ENCODE results near the gene SCART1. TPM values are rescaled to one million over a fixed set of nuclear protein-coding genes. Genes with fewer than 3 reads are reported as not detected.
"Not testable (repeated sequence)": the region's sequence is repeated elsewhere in the genome, so short reads cannot be mapped to it uniquely, and the experiment has no call there.

Gene SCART1
- total RNA-seq, 1 experiment from 2014 or later = 0.73 TPM

- BruUV-seq (replicated peaks); H3K4me3 Mint-ChIP-seq (ENCODE audit: unreplicated experiment); intact Hi-C loops (cut with micrococcal nuclease; ENCODE audit: unreplicated experiment); H3K9me3 Mint-ChIP-seq (ENCODE audit: unreplicated experiment); DNase-seq; H3K36me3 ChIP-seq (ENCODE audit: control insufficient read depth, insufficient read depth, low read length); H3K4me3 ChIP-seq (ENCODE audit: low read depth, low read length); POLR2A ChIA-PET; H3K4me1 ChIP-seq; H3K27me3 Mint-ChIP-seq (ENCODE audit: insufficient read depth, unreplicated experiment); CTCF ChIA-PET; H3K27ac Mint-ChIP-seq (ENCODE audit: unreplicated experiment); H3K36me3 Mint-ChIP-seq (ENCODE audit: insufficient read depth, unreplicated experiment); H3K4me1 Mint-ChIP-seq (ENCODE audit: low read depth, unreplicated experiment); H3K9me3 ChIP-seq; H3K27me3 ChIP-seq (replicated peaks; ENCODE audit: control insufficient read depth, insufficient read depth, low read length): not testable (repeated sequence)
Measured at GRCh38 chr10:133431888-133432613, 21.7 kb upstream of the SCART1 start.

- BruUV-seq (replicated peaks); H3K9me3 ChIP-seq; H3K4me1 ChIP-seq; H3K4me3 ChIP-seq (ENCODE audit: low read depth, low read length); H3K9me3 Mint-ChIP-seq (ENCODE audit: unreplicated experiment); DNase-seq; CTCF ChIA-PET; POLR2A ChIA-PET; intact Hi-C loops (cut with micrococcal nuclease; ENCODE audit: unreplicated experiment); H3K27me3 Mint-ChIP-seq (ENCODE audit: insufficient read depth, unreplicated experiment); H3K36me3 Mint-ChIP-seq (ENCODE audit: insufficient read depth, unreplicated experiment); H3K4me1 Mint-ChIP-seq (ENCODE audit: low read depth, unreplicated experiment); H3K36me3 ChIP-seq (ENCODE audit: control insufficient read depth, insufficient read depth, low read length); H3K27me3 ChIP-seq (replicated peaks; ENCODE audit: control insufficient read depth, insufficient read depth, low read length); H3K4me3 Mint-ChIP-seq (ENCODE audit: unreplicated experiment); H3K27ac Mint-ChIP-seq (ENCODE audit: unreplicated experiment): not testable (repeated sequence)
Measured at GRCh38 chr10:133432789-133433188, 21.0 kb upstream of the SCART1 start.

- Mint-ChIP-seq H3K4me1 (ENCODE audit: low read depth, unreplicated experiment) (peaks cover 9% of the 10 kb centered on the region), H3K36me3 (ENCODE audit: insufficient read depth, unreplicated experiment) (no peaks in the 10 kb centered on the region), H3K4me3 (ENCODE audit: unreplicated experiment) (no peak overlapping the region), H3K27ac (ENCODE audit: unreplicated experiment) (no peak overlapping the region), H3K27me3 (ENCODE audit: insufficient read depth, unreplicated experiment) (peaks cover 4% of the 10 kb centered on the region), H3K9me3 (ENCODE audit: unreplicated experiment) (peaks cover 8% of the 10 kb centered on the region)
- no peaks in the 10 kb centered on the region for H3K36me3 ChIP-seq (ENCODE audit: control insufficient read depth, insufficient read depth, low read length)
- no peak overlapping the region for H3K4me3 ChIP-seq (ENCODE audit: low read depth, low read length)
- H3K9me3 ChIP-seq = no peaks in the 10 kb centered on the region
- no peaks in the 10 kb centered on the region for H3K27me3 ChIP-seq (replicated peaks; ENCODE audit: control insufficient read depth, insufficient read depth, low read length)
- DNase-seq = peak in 1 of 2 experiments; percentile 45
- ChIA-PET CTCF (interaction anchor here (1.0 to 1.1 kb wide), 4 partner anchors 22 to 119 kb away, joined by 3 to 7 read pairs (median 4); no protein-coding TSS in a partner anchor), POLR2A (no interaction called here)
- peaks cover 3% of the 10 kb centered on the region; the same call in 1 of the 2 replicates for H3K4me1 ChIP-seq
- intact Hi-C loops (cut with micrococcal nuclease; ENCODE audit: unreplicated experiment) = loop anchor here (1.0 to 5.0 kb wide), 2 partner anchors 82 to 169 kb away; no protein-coding TSS in a partner anchor
- BruUV-seq (replicated peaks) = no TSS peak
- TF ChIP-seq CTCF (IDR thresholded peaks at IDR 0.05; ENCODE audit: insufficient read depth in 1 of 2, low read depth in 1 of 2, low read length in 1 of 2, severe bottlenecking in 1 of 2, unreplicated experiment in 1 of 2) = peak; percentile 30 to 55
Measured at GRCh38 chr10:133438711-133439273, 15.0 kb upstream of the SCART1 start.
